Left lung (tissue), 10 donors: Measurements from ENCODE around the gene SLC4A11. TPM values are rescaled to one million over a fixed set of nuclear protein-coding genes. Genes with fewer than 3 reads are reported as not detected.

Experiments
- ATAC-seq: fragments of 200-7000 bp; cut with Tn5 transposase; one replicate; pipeline ENCODE4 v1.9.1; 2020; ENCODE audit warnings: moderate library complexity
- DNase-seq, 4 donors: peaks; one replicate each; pipeline ENCODE4 v3.0.0-alpha.2; 2013 to 2020
- H3K27ac ChIP-seq, 2 donors: fragments of 200-600 bp; sonication (generic) in 1 of 2; one replicate each; pipeline versions ENCODE4 v1.5.0 to v1.8.0; 2020 to 2021
- H3K27me3 ChIP-seq, 2 donors: fragments of 200-600 bp; sonication (generic) in 1 of 2; one replicate each; pipeline versions ENCODE4 v1.5.0 to v1.8.0; 2020 to 2021
- H3K36me3 ChIP-seq, 2 donors: fragments of 200-600 bp; sonication (generic) in 1 of 2; one replicate each; pipeline versions ENCODE4 v1.5.0 to v1.8.0; 2020 to 2021
- H3K4me1 ChIP-seq, 2 donors: fragments of 200-600 bp; one replicate each; pipeline ENCODE4 v1.8.0; 2021
- H3K4me3 ChIP-seq, 2 donors: fragments of 200-600 bp; sonication (generic) in 1 of 2; one replicate each; pipeline versions ENCODE4 v1.5.0 to v1.8.0; 2020 to 2021; ENCODE audit warnings: mild to moderate bottlenecking in 1 of 2
- H3K9me3 ChIP-seq, 2 donors: fragments of 200-600 bp; sonication (generic) in 1 of 2; one replicate each; pipeline versions ENCODE4 v1.5.0 to v1.8.0; 2020 to 2021
- intact Hi-C, 2 donors: fragments of 100-400 bp; cut with DNase I; formaldehyde crosslinking; loops; one replicate each; pipeline versions ENCODE4 v1.11.2 to v1.14.2; 2022
- polyA plus RNA-seq, 6 donors: library from polyadenylated mRNA; unstranded; fragments of 120-200 nt; gene quantifications; one replicate each; pipeline ENCODE4 v1.2.1, GENCODE V29; 2013; ENCODE audit not compliant: insufficient read length in 6 of 6
- total RNA-seq, 2 donors: library from RNA; stranded (reverse); fragmentation: NEBNext Ultra II Directional; extraction: Animal tissue kit (Norgen Biotek cat#: 25700); gene quantifications; one replicate each; pipeline ENCODE4 v1.2.1, GENCODE V29; 2021
- TF ChIP-seq, protein P1 (sequence below), 2 donors: fragments of 200-600 bp; sonication (generic) in 1 of 2; IDR thresholded peaks; one replicate each; pipeline versions ENCODE4 v1.5.0 to v1.8.0; 2021; ENCODE audit warnings: antibody characterized with exemption in 2 of 2
- donor health status: DM: no; HTN: yes; CAD: no.
- donor health status: DM: no; HTN: no; CAD: no.

SLC4A11 gene
- total and polyA plus RNA-seq, 8 donors, result 0.44 to 4.8 (median 0.96) TPM

DNA sequence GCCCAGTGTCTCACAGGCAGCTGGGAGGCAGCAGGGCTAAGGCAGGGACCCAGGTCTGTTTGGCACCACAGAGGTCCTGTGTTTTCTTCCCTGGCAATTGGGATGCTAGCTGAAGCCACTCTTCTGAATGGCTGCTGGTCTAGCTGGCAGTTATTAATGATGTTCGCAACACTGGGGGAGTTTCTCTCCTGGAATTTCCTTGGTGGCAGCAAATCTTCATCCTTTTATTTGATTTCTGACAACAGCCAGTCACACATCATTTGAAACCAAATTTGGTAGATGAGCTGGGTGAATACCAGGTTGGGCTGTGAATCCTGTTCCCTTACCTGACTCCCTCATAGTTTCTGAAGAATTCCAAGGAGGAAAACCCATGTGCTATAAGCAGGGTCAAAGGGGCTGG lies 40.8 kb upstream of the SLC4A11 start:
- ATAC-seq, result no peak
- intact Hi-C loops, result no loop called here
- no peak overlapping the region for H3K27ac ChIP-seq
- DNase-seq, result no peak
- no peaks in the 10 kb centered on the region for H3K27me3 ChIP-seq
- H3K4me1 ChIP-seq, result no peaks in the 10 kb centered on the region
- H3K4me3 ChIP-seq, result no peak overlapping the region
- no peaks in the 10 kb centered on the region for H3K9me3 ChIP-seq
- TF ChIP-seq, protein P1, sequence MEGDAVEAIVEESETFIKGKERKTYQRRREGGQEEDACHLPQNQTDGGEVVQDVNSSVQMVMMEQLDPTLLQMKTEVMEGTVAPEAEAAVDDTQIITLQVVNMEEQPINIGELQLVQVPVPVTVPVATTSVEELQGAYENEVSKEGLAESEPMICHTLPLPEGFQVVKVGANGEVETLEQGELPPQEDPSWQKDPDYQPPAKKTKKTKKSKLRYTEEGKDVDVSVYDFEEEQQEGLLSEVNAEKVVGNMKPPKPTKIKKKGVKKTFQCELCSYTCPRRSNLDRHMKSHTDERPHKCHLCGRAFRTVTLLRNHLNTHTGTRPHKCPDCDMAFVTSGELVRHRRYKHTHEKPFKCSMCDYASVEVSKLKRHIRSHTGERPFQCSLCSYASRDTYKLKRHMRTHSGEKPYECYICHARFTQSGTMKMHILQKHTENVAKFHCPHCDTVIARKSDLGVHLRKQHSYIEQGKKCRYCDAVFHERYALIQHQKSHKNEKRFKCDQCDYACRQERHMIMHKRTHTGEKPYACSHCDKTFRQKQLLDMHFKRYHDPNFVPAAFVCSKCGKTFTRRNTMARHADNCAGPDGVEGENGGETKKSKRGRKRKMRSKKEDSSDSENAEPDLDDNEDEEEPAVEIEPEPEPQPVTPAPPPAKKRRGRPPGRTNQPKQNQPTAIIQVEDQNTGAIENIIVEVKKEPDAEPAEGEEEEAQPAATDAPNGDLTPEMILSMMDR (IDR thresholded peaks at IDR 0.05), result no peak
- H3K36me3 ChIP-seq, result peaks cover 0 to 75% of the 10 kb centered on the region in 2 donors

DNA sequence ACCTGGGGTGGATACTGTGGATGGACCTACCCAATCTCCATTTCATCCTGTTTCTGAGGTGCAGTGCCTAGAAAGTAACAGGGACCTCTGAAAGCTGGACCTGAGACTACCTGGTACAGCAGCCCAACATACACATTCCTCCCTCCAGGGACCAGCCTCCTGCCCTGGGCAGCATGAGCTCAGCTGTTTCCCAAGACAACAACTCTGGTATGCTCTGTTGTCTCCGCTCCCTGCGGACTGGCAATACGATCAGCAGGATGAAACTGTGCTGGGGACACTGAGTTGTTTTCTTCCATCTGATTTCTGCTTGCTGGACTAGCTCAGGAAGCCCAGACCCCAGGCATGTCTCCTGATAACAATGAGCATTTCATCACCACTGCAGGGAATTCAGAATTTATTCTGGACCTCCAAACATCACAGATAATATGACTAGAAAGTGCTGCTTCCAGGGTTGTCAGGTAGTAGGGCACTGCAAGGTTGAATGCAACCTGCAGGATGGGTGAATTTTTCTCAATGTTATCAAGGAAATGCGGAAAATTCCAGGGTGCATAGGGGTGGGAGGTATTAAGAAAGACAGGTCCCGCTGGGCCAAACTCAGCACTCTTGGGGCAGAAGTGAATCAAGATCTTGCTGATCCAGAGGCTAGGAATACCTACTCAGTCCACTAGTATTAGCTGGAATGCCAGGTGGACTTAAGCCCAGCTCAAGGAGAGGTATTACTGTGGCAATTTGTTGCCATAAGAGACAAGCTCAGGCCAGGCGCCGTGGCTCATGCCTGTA lies 38.9 kb upstream of the SLC4A11 start:
- TF ChIP-seq, protein P1 (IDR thresholded peaks at IDR 0.05), result no peak
- intact Hi-C loops, result no loop called here
- no peaks in the 10 kb centered on the region for H3K27me3 ChIP-seq
- DNase-seq (no peak), ATAC-seq (no peak)
- H3K4me3 ChIP-seq, result no peak overlapping the region
- no peak overlapping the region for H3K27ac ChIP-seq
- no peaks in the 10 kb centered on the region for H3K4me1 ChIP-seq
- H3K36me3 ChIP-seq, result peaks cover 0 to 81% of the 10 kb centered on the region in 2 donors
- no peaks in the 10 kb centered on the region for H3K9me3 ChIP-seq

DNA sequence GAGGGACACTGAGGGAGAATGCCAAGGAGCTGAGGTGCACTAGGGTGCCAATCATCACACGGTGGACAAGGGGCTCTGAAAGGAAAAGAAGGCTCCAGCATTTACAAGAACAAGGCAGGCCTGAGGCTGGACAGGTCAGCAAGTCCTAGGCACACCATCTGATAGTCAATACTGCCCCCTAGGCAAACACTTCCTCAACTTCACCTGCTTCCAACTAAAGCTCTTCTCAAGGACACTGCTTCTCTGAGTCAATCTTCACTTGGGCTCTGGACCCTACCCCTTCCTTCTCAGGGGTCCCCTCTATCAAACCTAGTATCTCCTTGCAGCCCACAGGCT lies 37.7 kb upstream of the SLC4A11 start:
- H3K9me3 ChIP-seq, result no peaks in the 10 kb centered on the region
- ATAC-seq (peak; percentile 55), DNase-seq (no peak)
- intact Hi-C loops, result no loop called here
- no peak overlapping the region for H3K27ac ChIP-seq
- H3K4me3 ChIP-seq, result no peak overlapping the region
- H3K27me3 ChIP-seq, result no peaks in the 10 kb centered on the region
- H3K4me1 ChIP-seq, result no peaks in the 10 kb centered on the region
- peaks cover 0 to 81% of the 10 kb centered on the region in 2 donors for H3K36me3 ChIP-seq
- TF ChIP-seq, protein P1 (IDR thresholded peaks at IDR 0.05), result no peak

DNA sequence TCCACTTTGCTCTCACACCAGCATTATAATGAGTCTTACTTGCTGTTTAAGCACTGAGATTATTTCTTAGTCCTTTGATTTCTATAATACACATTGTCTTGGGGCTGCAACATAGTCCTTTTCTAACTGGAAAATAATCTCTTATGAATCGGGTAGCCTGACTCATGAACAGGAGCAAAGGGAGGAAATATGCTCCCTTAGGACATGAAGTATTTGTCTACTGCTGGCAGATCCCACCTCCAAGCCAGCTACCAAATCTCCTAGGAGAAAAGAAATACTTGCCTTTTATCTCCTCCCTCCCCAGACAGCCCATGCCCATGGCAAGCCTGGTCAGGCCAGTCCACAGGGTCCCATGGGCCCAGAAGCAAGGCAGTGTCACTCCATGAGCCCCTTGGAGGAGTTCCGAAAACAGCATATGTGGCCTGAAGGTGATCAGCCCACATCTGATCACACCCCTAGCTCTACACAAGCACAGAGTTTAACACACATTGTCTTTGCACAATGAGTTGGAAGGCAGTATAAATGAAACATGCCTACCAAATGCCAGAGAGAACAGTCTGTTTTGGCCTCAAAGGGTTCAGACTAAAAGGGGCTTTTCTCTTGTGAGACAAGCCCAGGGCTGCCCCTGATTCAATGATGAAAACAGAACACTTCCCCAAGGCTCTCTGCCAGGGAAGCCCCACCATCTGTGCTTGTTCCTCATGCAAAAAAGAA lies 37.1 kb upstream of the SLC4A11 start:
- TF ChIP-seq, protein P1 (IDR thresholded peaks at IDR 0.05), result no peak
- intact Hi-C loops, result no loop called here

More for the DNA sequence above, 37.1 kb upstream of the SLC4A11 start:
- Histone ChIP-seq H3K27ac (no peak overlapping the region), H3K4me3 (no peak overlapping the region), H3K9me3 (no peaks in the 10 kb centered on the region), H3K4me1 (no peaks in the 10 kb centered on the region), H3K36me3 (peaks cover 0 to 76% of the 10 kb centered on the region in 2 donors), H3K27me3 (no peaks in the 10 kb centered on the region)
- ATAC-seq, result no peak
- no peak for DNase-seq
